Effector memory CD4-positive, alpha-beta T cell (primary cell): ENCODE measurements around the gene ATXN7L3B.

Experiments
- DNase-seq, 3 donors: peaks; one replicate each; pipeline ENCODE4 v3.0.0-alpha.2; 2020
- H3K27ac ChIP-seq: 2 replicates; pipeline ENCODE4 v1.7.0; 2013; ENCODE audit warnings: mild to moderate bottlenecking, low read length, moderate library complexity; ENCODE audit not compliant: insufficient read depth, poor library complexity, severe bottlenecking
- H3K27me3 ChIP-seq: replicated peaks from 2 replicates; pipeline ENCODE4 v1.7.0; 2013; ENCODE audit warnings: mild to moderate bottlenecking, low read length; ENCODE audit not compliant: insufficient read depth, control insufficient read depth, poor library complexity, severe bottlenecking
- H3K36me3 ChIP-seq: 2 replicates; pipeline ENCODE4 v1.7.0; 2013; ENCODE audit warnings: mild to moderate bottlenecking, low read length, moderate library complexity; ENCODE audit not compliant: control insufficient read depth, insufficient read depth
- H3K4me1 ChIP-seq: 2 replicates; pipeline ENCODE4 v1.7.0; 2013; ENCODE audit warnings: low read length, mild to moderate bottlenecking; ENCODE audit not compliant: control insufficient read depth, insufficient read depth, poor library complexity, severe bottlenecking
- H3K4me3 ChIP-seq: 2 replicates; pipeline ENCODE4 v1.7.0; 2013; ENCODE audit warnings: low read length, low read depth, mild to moderate bottlenecking; ENCODE audit not compliant: insufficient read depth, poor library complexity, severe bottlenecking
- H3K9me3 ChIP-seq: 2 replicates; pipeline ENCODE4 v1.7.0; 2013; ENCODE audit warnings: mild to moderate bottlenecking, low read length, moderate library complexity; ENCODE audit not compliant: control insufficient read depth

Gene ATXN7L3B

GRCh38 chr12:74515849-74516248 is 21.8 kb upstream of the ATXN7L3B start:
- Histone ChIP-seq H3K4me1 (no peaks in the 10 kb centered on the region), H3K9me3 (no peaks in the 10 kb centered on the region), H3K27ac (no peak overlapping the region), H3K4me3 (no peak overlapping the region), H3K36me3 (no peaks in the 10 kb centered on the region), H3K27me3 (no peaks in the 10 kb centered on the region)
- no peak for DNase-seq

- no peak for DNase-seq
- no peaks in the 10 kb centered on the region for H3K36me3 ChIP-seq
- H3K27ac ChIP-seq: no peak overlapping the region
- no peak overlapping the region for H3K4me3 ChIP-seq
- H3K27me3 ChIP-seq: no peaks in the 10 kb centered on the region
- H3K9me3 ChIP-seq: no peaks in the 10 kb centered on the region
- no peaks in the 10 kb centered on the region for H3K4me1 ChIP-seq
Observed at GRCh38 chr12:74526535-74526934, 11.1 kb upstream of the ATXN7L3B start.

GRCh38 chr12:74527491-74527890 is 10.1 kb upstream of the ATXN7L3B start:
- Histone ChIP-seq H3K36me3 (no peaks in the 10 kb centered on the region), H3K27me3 (no peaks in the 10 kb centered on the region), H3K9me3 (no peaks in the 10 kb centered on the region), H3K27ac (no peak overlapping the region), H3K4me3 (no peak overlapping the region), H3K4me1 (no peaks in the 10 kb centered on the region)
- DNase-seq: no peak

GRCh38 chr12:74530676-74531075 is 7.0 kb upstream of the ATXN7L3B start:
- no peaks in the 10 kb centered on the region for H3K36me3 ChIP-seq
- DNase-seq: no peak
- no peaks in the 10 kb centered on the region for H3K27me3 ChIP-seq
- no peak overlapping the region for H3K27ac ChIP-seq
- no peaks in the 10 kb centered on the region for H3K9me3 ChIP-seq
- H3K4me3 ChIP-seq: no peak overlapping the region
- no peaks in the 10 kb centered on the region for H3K4me1 ChIP-seq

GRCh38 chr12:74535536-74535935 is 2.1 kb upstream of the ATXN7L3B start:
- Histone ChIP-seq H3K4me3 (no peak overlapping the region), H3K27ac (no peak overlapping the region), H3K9me3 (no peaks in the 10 kb centered on the region), H3K4me1 (peaks cover 17% of the 10 kb centered on the region), H3K36me3 (no peaks in the 10 kb centered on the region), H3K27me3 (no peaks in the 10 kb centered on the region)
- DNase-seq: no peak

- H3K9me3 ChIP-seq: no peaks in the 10 kb centered on the region
- H3K4me3 ChIP-seq: peak overlapping the region; percentile 75
- H3K27me3 ChIP-seq: no peaks in the 10 kb centered on the region
- peaks cover 3% of the 10 kb centered on the region for H3K36me3 ChIP-seq
- peaks cover 27% of the 10 kb centered on the region for H3K4me1 ChIP-seq
- no peak for DNase-seq
- H3K27ac ChIP-seq: peak overlapping the region; percentile 96
Observed at GRCh38 chr12:74537126-74537706, 419 bp upstream of the ATXN7L3B start.

- H3K4me1 ChIP-seq: peaks cover 27% of the 10 kb centered on the region
- DNase-seq: peak; percentile 12 to 27 (median 21)
Observed at GRCh38 chr12:74538491-74539258, 1.0 kb downstream of the ATXN7L3B start.

GRCh38 chr12:74539261-74539660 is 1.6 kb downstream of the ATXN7L3B start:
- DNase-seq: no peak
- peaks cover 27% of the 10 kb centered on the region for H3K4me1 ChIP-seq
- no peaks in the 10 kb centered on the region for H3K9me3 ChIP-seq
- H3K27ac ChIP-seq: no peak overlapping the region
- no peaks in the 10 kb centered on the region for H3K27me3 ChIP-seq
- peak overlapping the region; percentile 75 for H3K4me3 ChIP-seq
- peaks cover 3% of the 10 kb centered on the region for H3K36me3 ChIP-seq

More at GRCh38 chr12:74538491-74539258, 1.0 kb downstream of the ATXN7L3B start:
- Histone ChIP-seq H3K27me3 (no peaks in the 10 kb centered on the region), H3K36me3 (peaks cover 3% of the 10 kb centered on the region), H3K9me3 (no peaks in the 10 kb centered on the region), H3K27ac (peak overlapping the region; percentile 96), H3K4me3 (peak overlapping the region; percentile 75)

GRCh38 chr12:74539765-74540526 is 2.3 kb downstream of the ATXN7L3B start:
- no peaks in the 10 kb centered on the region for H3K27me3 ChIP-seq
- peak overlapping the region; percentile 6 for H3K27ac ChIP-seq
- peak overlapping the region; percentile 1 for H3K4me3 ChIP-seq
- H3K36me3 ChIP-seq: peaks cover 3% of the 10 kb centered on the region
- peaks cover 27% of the 10 kb centered on the region for H3K4me1 ChIP-seq
- no peak for DNase-seq
- H3K9me3 ChIP-seq: no peaks in the 10 kb centered on the region

GRCh38 chr12:74541074-74541473 is 3.4 kb downstream of the ATXN7L3B start:
- peaks cover 27% of the 10 kb centered on the region for H3K4me1 ChIP-seq
- H3K4me3 ChIP-seq: no peak overlapping the region
- H3K27ac ChIP-seq: no peak overlapping the region
- DNase-seq: no peak
- H3K9me3 ChIP-seq: no peaks in the 10 kb centered on the region
- no peaks in the 10 kb centered on the region for H3K27me3 ChIP-seq
- H3K36me3 ChIP-seq: peaks cover 3% of the 10 kb centered on the region
